SK-N-DZ (cell line): ENCODE measurements around the gene RRAD.

Experiments used
- DNase-seq: peaks from one replicate; pipeline ENCODE4 v3.0.0-alpha.2; 2015; ENCODE audit warnings: low spot score

Gene RRAD

GRCh38 chr16:66917741-66918140 lies 7.6 kb downstream of the RRAD start:
- no peak for DNase-seq

- DNase-seq: no peak
Measured at GRCh38 chr16:66916518-66916917, 8.8 kb downstream of the RRAD start.

- DNase-seq: no peak
Measured at GRCh38 chr16:66915041-66915440, 10.3 kb downstream of the RRAD start.

- no peak for DNase-seq
Measured at GRCh38 chr16:66914541-66914940, 10.8 kb downstream of the RRAD start.

- no peak for DNase-seq
Measured at GRCh38 chr16:66913711-66914110, 11.6 kb downstream of the RRAD start.

GRCh38 chr16:66913081-66913480 lies 12.3 kb downstream of the RRAD start:
- DNase-seq: no peak

- no peak for DNase-seq
Measured at GRCh38 chr16:66911801-66912200, 13.5 kb downstream of the RRAD start.

- DNase-seq: no peak
Measured at GRCh38 chr16:66911112-66911511, 14.2 kb downstream of the RRAD start.

GRCh38 chr16:66910175-66910940 lies 15.0 kb downstream of the RRAD start:
- DNase-seq: no peak

- DNase-seq: no peak
Measured at GRCh38 chr16:66908762-66909559, 16.4 kb downstream of the RRAD start.

GRCh38 chr16:66908116-66908515 lies 17.2 kb downstream of the RRAD start:
- no peak for DNase-seq

- no peak for DNase-seq
Measured at GRCh38 chr16:66906916-66907836, 18.2 kb downstream of the RRAD start.

- no peak for DNase-seq
Measured at GRCh38 chr16:66905633-66906539, 19.4 kb downstream of the RRAD start.

GRCh38 chr16:66904846-66905632 lies 20.3 kb downstream of the RRAD start:
- DNase-seq: no peak

- DNase-seq: no peak
Measured at GRCh38 chr16:66904428-66904845, 20.9 kb downstream of the RRAD start.

- DNase-seq: no peak
Measured at GRCh38 chr16:66903544-66904427, 21.5 kb downstream of the RRAD start.

- DNase-seq: no peak
Measured at GRCh38 chr16:66902648-66903543, 22.4 kb downstream of the RRAD start.

- DNase-seq: no peak
Measured at GRCh38 chr16:66901626-66902025, 23.7 kb downstream of the RRAD start.
